DMS153 treated with DMSO at 0.1 percent for 48 hours (cell line): ENCODE results near the gene CEACAM19.
"Not testable (repeated sequence)": the region's sequence is repeated elsewhere in the genome, so short reads cannot be mapped to it uniquely, and the experiment has no call there.

Source experiments
- DNase-seq: peaks from one replicate; lab custom pipeline; 2025; ENCODE audit not compliant: unreplicated experiment; lab: John Stamatoyannopoulos, UW

CEACAM19 gene

DNA sequence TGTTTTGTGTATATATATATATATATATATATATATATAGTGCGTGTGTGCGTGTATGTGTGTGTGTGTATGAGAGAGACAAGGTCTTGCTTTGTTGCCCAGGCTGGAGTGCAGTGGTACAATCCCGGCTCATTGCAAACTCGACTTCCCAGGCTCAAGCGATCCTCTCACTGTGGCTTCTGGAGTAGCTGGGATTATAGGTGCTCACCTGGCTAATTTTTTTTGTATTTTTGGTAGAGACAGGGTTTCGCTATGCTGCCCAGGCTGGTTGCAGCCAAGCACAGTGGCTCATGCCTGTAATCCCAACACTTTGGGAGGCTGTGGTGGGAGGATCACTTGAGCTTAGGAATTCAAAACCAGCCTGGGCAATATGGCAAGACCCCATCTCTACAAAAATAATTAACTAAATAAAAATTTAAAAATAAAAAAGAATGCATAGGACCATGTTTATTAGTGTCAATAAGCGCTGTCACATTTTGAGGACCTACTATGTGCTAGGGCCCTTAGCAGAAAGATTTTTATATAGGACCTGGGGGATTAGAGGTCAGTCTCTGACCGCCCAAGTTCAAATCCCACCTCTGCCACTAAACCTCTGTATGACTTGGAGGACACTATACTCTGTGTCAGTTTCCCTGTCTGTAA is 25.8 kb upstream of the CEACAM19 start:
- no peak for DNase-seq

GRCh38 chr19:44646049-44646416 is 25.2 kb upstream of the CEACAM19 start:
- DNase-seq: no peak

DNA sequence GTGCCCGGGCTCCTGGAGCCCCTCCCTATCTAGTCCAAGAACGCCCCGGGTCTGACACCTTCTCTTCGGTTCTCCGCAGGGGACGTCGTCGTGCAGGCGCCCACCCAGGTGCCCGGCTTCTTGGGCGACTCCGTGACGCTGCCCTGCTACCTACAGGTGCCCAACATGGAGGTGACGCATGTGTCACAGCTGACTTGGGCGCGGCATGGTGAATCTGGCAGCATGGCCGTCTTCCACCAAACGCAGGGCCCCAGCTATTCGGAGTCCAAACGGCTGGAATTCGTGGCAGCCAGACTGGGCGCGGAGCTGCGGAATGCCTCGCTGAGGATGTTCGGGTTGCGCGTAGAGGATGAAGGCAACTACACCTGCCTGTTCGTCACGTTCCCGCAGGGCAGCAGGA is 24.1 kb upstream of the CEACAM19 start:
- DNase-seq: no peak

GRCh38 chr19:44648631-44649251 is 22.5 kb upstream of the CEACAM19 start:
- DNase-seq: no peak

- DNase-seq: no peak
These were observed 21.6 kb upstream of the CEACAM19 start for GRCh38 chr19:44649578-44650145.

DNA sequence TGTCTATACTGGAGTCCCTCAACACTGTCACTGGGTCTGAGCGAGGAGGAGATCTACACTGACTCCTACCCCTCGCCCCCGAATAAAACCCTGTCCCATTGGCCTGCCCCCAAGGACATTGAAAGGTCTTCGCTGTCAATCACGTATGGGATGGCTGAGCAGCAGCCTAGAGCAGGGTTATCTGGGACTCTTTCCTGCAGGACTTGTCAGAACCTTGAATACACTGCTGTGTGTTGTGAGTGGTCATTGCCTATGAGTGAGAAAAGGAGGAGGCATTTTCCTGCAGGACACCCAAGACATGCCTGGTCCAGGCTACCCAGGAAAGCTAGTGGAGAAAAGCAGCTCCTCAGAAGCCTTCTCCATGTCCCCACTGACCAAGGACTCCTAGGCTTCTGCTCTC is 17.9 kb upstream of the CEACAM19 start:
- no peak for DNase-seq

GRCh38 chr19:44653977-44654774 is 17.1 kb upstream of the CEACAM19 start:
- DNase-seq: no peak

DNA sequence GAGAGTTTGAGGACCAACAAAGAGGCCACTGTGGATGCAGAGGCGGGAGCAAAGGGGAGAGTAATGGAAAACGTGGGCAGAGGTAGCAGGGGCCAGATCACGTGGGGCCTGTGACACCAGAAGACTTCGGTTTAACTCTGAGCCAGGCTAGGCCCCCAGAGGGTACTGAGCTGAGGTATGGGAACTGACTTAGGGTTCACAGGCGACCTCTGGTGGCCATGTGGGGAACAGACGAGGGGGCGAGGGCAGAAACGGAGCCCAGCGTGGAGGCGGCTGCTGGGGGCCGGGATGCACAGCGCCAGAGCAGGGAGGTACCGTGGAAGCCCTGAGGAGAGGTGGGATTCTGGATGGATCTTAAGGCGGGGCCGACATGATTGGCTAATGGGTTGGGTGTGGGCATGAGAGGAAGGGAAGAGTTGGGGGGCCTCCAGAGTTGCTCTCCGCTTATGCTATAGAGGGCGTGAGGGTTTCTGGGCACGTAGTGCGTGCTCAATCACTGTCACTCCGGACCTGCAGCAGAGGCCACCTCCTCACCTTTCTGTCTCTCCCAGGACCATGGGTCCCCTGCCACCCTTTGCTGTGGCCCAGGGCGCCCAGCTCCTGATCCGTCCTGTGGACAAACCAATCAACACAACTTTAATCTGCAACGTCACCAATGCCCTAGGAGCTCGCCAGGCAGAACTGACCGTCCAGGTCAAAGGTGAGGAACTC is 13.9 kb upstream of the CEACAM19 start:
- DNase-seq: no peak

- DNase-seq: no peak
These were observed 13.1 kb upstream of the CEACAM19 start for GRCh38 chr19:44658069-44658733.

DNA sequence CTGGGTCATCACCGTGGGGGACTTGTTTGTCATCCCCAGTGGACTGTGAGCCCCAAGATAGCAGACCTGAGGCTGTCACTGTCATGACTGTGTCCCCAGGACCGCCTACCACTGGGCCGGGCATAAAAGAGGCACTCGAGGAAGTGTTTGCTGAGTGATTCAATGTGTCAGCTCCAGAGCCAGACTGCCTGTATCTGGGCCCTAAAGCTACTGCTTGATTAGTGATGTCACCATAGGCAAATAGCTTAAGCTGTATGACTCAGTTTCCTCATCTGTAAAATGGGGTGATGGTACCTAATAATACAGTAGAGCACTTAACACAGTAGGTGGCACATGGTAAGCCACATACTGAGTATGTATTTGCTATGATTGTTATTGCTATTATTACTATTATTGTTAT is 11.2 kb upstream of the CEACAM19 start:
- no peak for DNase-seq

DNA sequence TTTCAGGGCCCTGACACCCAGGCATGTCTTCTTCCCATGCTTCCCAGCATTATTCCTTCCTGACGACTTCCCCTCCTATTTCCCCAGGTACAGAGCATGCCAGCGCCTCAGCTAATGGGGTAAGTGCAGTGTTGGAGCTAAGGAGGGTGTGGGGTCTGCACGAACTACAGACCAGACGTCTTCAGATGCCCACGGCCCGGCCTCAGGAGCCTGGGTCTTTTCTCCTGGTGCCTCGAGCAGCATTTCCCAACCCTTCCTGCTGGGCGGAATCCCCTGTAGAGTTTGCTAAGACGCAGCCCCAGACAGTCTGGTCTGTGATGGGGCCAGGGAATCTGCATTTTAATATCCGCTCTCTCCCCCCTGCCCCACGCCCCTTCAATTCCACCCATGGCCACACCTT is 10.1 kb upstream of the CEACAM19 start:
- DNase-seq: no peak

DNA sequence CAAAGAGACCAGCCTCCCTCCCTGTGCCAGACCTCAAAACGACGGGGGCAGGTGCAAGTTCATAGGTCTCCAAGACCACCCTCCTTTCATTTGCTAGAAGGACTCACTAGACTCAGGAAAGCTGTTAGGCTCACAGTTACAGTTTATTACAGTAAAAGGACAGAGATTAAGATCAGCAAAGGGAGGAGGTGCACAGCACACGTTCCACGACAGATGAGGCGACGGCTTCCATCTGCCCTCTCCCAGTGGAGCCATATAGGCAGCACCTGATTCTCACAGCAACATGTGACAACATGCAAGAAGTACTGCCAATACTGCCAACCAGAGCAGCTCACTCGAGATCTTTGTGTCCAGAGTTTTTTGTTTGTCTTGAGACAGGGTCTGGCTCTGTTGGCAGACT is 9.4 kb upstream of the CEACAM19 start:
- DNase-seq: no peak

GRCh38 chr19:44662691-44663385 is 8.4 kb upstream of the CEACAM19 start:
- DNase-seq: no peak

DNA sequence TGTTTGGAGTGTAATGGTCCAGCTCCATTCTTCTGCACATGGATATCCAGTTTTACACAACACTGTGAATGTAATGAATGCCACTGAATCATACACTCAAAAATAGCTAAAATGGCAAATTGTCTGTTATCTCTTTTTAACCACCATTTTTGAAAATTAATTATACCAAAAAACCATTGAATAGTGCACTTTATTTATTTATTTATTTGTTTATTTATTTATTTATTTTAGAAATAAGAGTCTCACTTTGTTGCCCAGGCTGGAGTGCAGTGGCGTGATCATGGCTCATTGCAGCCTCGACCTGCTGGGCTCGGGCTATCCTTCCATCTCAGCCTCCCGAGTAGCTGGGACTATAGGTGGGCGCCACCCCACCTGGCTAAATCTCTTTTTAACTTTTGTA is 7.3 kb upstream of the CEACAM19 start:
- DNase-seq: no peak

DNA sequence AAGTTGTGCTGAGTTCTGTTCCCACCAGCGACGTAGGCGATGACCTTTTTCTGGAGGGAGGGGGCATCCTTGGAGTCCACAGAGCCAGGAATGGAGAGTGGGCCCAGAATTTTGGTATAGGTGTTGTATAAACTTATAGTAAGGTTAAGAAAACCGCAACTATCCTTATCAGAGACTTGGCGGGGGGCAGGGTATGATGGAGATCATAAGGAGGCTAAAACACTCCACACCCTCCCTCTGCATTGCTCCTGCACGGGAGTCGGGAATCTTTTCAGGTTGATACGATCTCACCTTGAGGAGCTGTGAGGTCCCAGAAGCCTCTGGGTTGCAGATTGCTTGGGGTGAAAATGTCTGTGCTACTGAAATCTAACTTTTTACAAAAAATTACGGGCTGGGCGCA is 6.3 kb upstream of the CEACAM19 start:
- no peak for DNase-seq

DNA sequence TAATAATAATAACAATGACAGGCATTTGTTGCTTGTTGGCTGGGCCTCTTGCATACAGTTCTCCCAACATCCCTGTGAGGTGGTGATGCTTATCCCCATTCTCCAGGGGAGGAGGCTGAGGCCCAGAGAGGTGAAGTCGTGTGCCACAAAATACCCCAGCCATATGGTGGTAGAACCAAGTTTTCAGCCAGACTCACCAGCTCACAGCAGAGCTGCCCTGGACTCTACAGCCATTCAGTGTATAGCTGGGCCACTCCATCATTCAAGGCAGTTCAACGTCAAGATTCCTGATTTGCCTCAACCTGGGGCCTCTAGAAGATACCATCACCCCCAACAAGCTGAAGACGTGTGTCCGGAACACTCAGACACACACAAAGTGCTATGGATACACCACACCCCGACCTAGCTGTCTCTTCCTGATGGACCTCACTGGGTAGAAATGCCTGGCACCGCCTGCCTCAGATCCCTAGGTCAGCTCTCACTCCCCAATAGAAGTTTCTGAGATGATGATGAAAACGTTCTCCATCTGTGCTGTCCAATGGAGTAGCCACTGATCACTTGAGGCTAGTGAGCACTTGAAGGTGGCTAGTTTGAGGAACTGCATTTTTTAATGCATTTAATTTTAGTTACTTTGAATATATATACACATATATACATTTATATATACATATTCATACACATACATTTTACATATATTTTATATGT is 4.3 kb upstream of the CEACAM19 start:
- DNase-seq: no peak

GRCh38 chr19:44668985-44669764 is 2.1 kb upstream of the CEACAM19 start:
- DNase-seq: no peak

DNA sequence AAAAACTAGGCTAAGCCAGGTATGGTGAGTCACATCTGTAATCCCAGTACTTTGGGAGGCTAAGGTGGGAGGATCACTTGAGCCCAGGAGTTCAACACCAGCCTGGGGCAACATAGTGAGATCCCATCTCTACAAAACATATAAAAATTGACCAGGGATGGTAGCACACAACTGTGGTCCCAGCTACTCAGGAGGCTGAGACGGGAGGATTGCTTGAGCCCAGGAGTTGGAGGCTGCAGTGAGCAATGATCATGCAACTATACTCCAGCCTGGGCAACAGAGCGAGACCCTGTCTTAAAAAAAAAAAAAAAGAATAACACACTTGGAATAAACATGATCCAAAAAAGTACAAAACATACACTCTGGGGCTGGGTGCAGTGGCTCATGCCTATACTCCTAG is 1.3 kb upstream of the CEACAM19 start:
- DNase-seq: not testable (repeated sequence)

GRCh38 chr19:44672226-44672625 is 944 bp downstream of the CEACAM19 start:
- DNase-seq: no peak
